Muscle of leg (tissue), 11 donors: ENCODE measurements around the gene ITIH4. TPM values are rescaled to one million over a fixed set of nuclear protein-coding genes. Genes with fewer than 3 reads are reported as not detected.

ENCODE experiments used
- DNase-seq: peaks from one replicate; pipeline ENCODE4 v3.0.0; 2013
- H3K27ac ChIP-seq: one replicate; pipeline ENCODE4 v1.5.1; 2013; ENCODE audit warnings: mild to moderate bottlenecking, low read length, control low read depth
- H3K27me3 ChIP-seq: one replicate; pipeline ENCODE4 v1.6.1; 2013; ENCODE audit warnings: low read length; ENCODE audit not compliant: control insufficient read depth, insufficient read depth
- H3K36me3 ChIP-seq: one replicate; pipeline ENCODE4 v1.6.1; 2013; ENCODE audit warnings: low read length; ENCODE audit not compliant: control insufficient read depth, insufficient read depth
- H3K4me1 ChIP-seq: one replicate; pipeline ENCODE4 v1.6.1; 2013; ENCODE audit warnings: low read length; ENCODE audit not compliant: control insufficient read depth, insufficient read depth
- H3K4me3 ChIP-seq: one replicate; pipeline ENCODE4 v1.5.1; 2013; ENCODE audit warnings: low read length, control low read depth
- H3K9me3 ChIP-seq: replicated peaks from 2 replicates; pipeline ENCODE4 v1.6.1; 2013; ENCODE audit warnings: low read depth, low read length; ENCODE audit not compliant: control insufficient read depth
- WGBS: methylation state at CpG from one replicate; pipeline ENCODE4 v1.1.5; 2013; ENCODE audit warnings: missing lambda C conversion rate; ENCODE audit not compliant: insufficient coverage; 5-methylcytosine and 5-hydroxymethylcytosine counted together
- polyA plus RNA-seq, 8 donors: library from polyadenylated mRNA; unstranded; fragments of 120-200 nt; gene quantifications; one replicate each; pipeline versions ENCODE4 v1.2.1 to v1.2.3, GENCODE V29; 2013; ENCODE audit warnings: inconsistent platforms in 1 of 8, low replicate concordance in 1 of 8; ENCODE audit not compliant: insufficient read length in 8 of 8, insufficient read depth in 1 of 8
- total RNA-seq: library from RNA; stranded (reverse); fragments of 120-200 nt; gene quantifications from one replicate; pipeline ENCODE4 v1.2.4, GENCODE V29; 2013

The ITIH4 gene
- total and polyA plus RNA-seq, 9 donors, result 7.9 to 37.5 (median 22.1) TPM

DNA sequence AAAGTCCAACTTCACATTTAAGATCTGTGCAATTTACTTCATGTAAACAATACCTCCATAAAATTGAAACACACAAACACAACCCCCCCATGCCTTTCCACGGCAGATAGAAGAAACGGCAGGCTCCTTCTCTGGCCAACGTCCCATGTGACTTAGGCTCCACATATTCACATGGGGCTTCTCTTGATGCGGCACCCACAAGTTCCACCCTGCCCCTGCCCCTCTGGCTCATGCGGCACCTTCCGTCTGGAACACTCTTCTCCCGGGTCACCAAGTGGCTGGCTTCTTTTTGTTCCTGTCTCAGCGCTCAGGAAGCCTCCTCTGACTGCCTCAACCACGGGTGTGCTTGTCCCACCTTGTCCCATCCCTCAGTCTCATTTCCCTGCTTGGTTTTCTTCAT, 41.3 kb upstream of the ITIH4 start:
- WGBS, result 74% methylated on average over 9 of the region's 9 CpGs
- H3K36me3 ChIP-seq, result no peaks in the 10 kb centered on the region
- no peak overlapping the region for H3K27ac ChIP-seq

DNA sequence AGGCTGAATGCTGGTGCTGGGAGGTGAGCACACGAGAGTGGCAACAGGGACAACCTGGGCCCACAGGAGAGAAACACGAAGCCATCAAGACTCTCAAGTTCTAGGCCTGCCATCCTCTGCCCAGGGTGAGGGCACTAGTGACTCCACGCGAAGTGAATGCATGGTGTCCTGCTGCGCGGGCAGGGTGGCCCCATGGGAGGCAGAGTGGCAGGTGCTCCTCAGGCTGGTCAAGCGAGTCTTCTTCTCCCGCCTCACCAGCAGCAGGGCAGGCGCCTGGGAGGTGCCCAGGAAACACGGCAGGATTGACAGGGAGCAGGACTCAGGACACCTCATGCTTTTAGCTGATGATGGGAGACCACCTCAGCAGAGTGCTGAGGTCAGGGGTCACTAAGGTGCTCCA, 40.0 kb upstream of the ITIH4 start:
- Histone ChIP-seq H3K9me3 (no peaks in the 10 kb centered on the region), H3K27me3 (no peaks in the 10 kb centered on the region), H3K36me3 (no peaks in the 10 kb centered on the region), H3K27ac (no peak overlapping the region), H3K4me1 (no peaks in the 10 kb centered on the region), H3K4me3 (no peak overlapping the region)
- DNase-seq, result no peak
- 96% methylated on average over 10 of the region's 10 CpGs for WGBS

More for the DNA sequence above, 41.3 kb upstream of the ITIH4 start:
- H3K4me3 ChIP-seq, result no peak overlapping the region
- no peak for DNase-seq
- no peaks in the 10 kb centered on the region for H3K27me3 ChIP-seq
- no peaks in the 10 kb centered on the region for H3K4me1 ChIP-seq
- H3K9me3 ChIP-seq, result no peaks in the 10 kb centered on the region

DNA sequence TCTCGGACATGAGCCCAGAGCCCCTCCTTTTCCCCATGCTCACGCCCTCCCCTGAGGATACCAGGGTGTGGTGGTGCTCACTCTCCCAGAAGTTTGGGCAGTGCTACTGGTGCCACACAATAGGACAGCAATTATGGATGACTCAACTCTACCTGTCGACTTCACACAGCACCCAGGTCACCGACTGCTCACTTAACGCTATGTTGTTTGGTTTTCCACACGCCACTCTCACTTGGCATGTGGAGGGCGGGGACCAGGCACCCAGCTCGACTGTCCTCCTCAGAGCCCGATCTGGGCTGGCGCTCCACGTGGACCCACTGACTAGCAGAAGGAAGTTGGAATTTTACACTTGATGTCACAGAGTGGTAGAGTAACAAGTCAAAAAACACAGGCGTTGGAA, 36.0 kb upstream of the ITIH4 start:
- no peaks in the 10 kb centered on the region for H3K4me1 ChIP-seq
- no peak for DNase-seq
- WGBS, result 97% methylated on average over 11 of the region's 12 CpGs
- no peaks in the 10 kb centered on the region for H3K27me3 ChIP-seq
- peaks cover 4% of the 10 kb centered on the region for H3K9me3 ChIP-seq
- H3K36me3 ChIP-seq, result no peaks in the 10 kb centered on the region
- H3K27ac ChIP-seq, result no peak overlapping the region
- no peak overlapping the region for H3K4me3 ChIP-seq

DNA sequence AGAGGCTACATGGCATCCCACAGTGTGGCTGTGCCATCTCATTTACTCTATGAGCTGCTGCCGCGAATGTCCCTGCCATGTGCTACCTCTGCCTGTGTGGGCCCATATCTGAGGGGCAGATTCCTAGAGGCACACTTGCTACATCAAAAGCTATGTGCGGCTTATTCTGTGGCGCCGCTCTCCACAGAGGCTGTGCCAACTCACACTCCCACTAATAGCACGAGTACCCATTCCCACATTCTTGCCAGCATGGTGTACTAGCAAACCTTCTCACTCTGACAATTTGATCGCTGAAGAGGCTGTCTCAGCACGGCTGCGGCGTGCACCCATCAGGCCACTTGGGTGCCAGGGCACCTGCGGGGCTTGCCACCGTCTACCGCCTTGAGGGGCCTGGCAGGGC, 35.5 kb upstream of the ITIH4 start:
- Histone ChIP-seq H3K36me3 (no peaks in the 10 kb centered on the region), H3K9me3 (peaks cover 4% of the 10 kb centered on the region), H3K27ac (no peak overlapping the region), H3K27me3 (no peaks in the 10 kb centered on the region), H3K4me3 (no peak overlapping the region), H3K4me1 (no peaks in the 10 kb centered on the region)
- DNase-seq, result no peak
- WGBS, result 96% methylated on average over 12 of the region's 13 CpGs

DNA sequence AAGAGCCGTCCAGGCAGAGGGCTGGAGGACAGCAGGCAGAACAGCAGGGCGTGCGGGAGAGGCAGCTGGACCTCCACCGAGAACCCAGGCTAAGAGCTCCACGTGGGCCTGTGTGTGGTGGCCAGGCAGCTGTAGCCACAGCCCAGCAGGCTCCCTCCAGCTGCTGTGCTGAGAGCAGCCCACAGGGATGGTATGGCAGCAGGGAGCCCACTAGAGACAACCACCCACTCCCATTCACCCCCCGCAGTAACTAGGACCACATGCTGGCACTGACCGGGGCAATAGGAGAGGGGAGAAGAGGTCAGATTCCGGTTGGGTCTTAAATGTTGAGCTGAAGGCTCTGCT, 29.9 kb upstream of the ITIH4 start:
- WGBS, result 79% methylated on average over 4 of the region's 8 CpGs

DNA sequence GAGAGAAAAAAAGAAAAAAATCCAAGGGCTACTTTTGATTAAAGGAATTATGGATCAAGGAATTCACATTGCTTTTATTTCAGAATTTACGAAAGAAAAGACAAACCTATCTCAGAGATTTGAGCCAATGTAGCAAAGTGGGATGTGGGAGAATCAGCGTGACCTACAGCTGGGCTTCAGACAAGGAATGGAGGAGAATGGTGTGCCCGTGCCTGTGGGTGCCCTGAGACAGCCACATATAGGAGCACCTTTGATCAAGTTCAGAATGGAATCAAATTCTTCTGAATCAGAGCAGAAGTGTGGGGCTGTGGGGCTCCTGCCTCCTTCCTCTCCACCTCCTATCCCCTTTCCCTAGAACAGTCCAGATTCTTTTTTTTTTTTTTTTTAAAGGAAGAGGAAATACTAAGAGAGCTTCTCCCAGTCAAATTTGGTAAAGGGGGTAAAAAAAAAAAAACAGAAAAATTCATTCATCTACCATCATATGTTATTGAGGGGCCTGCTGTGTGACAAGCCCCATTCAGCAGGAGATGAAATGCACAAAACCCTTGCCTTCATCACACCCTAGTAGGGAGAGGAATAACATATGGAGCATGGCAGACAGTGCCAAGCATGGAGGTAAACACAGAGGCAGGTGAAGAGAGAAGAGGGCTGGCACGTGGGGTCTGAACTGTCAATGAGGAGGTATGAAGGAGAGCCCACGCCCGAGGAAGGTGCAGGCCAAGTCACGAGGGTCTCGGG, 29.4 kb upstream of the ITIH4 start:
- H3K9me3 ChIP-seq, result peaks cover 4% of the 10 kb centered on the region
- 78% methylated on average over 5 of the region's 8 CpGs for WGBS
- no peaks in the 10 kb centered on the region for H3K4me1 ChIP-seq
- no peaks in the 10 kb centered on the region for H3K27me3 ChIP-seq
- H3K4me3 ChIP-seq, result no peak overlapping the region
- no peak for DNase-seq
- H3K36me3 ChIP-seq, result no peaks in the 10 kb centered on the region
- no peak overlapping the region for H3K27ac ChIP-seq

More for the DNA sequence above, 29.9 kb upstream of the ITIH4 start:
- Histone ChIP-seq H3K27me3 (no peaks in the 10 kb centered on the region), H3K4me3 (no peak overlapping the region), H3K36me3 (no peaks in the 10 kb centered on the region), H3K9me3 (peaks cover 4% of the 10 kb centered on the region), H3K4me1 (no peaks in the 10 kb centered on the region), H3K27ac (no peak overlapping the region)
- no peak for DNase-seq

DNA sequence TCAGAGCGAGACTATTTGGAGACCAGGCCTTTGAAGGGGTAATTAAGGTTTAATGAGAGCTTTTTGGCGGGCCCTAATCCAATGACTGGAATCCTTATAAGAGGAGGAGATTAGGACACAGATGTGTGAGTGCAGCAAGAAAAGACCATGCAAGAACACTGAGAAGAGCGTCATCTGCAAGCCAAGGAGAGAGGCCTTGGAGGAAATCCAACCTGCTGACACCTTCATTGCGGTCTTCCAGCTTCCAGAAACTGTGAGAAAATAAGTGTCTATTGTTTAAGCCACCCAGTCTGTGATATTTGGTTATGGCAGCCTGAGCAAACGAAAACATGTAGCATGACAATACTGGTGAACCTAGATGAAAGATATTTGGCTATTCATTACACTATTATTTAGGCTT, 27.4 kb upstream of the ITIH4 start:
- Histone ChIP-seq H3K4me3 (no peak overlapping the region), H3K27me3 (no peaks in the 10 kb centered on the region), H3K4me1 (no peaks in the 10 kb centered on the region), H3K9me3 (no peaks in the 10 kb centered on the region), H3K36me3 (peaks cover 5% of the 10 kb centered on the region), H3K27ac (no peak overlapping the region)
- no peak for DNase-seq
- WGBS, result 85% methylated on average over 4 of the region's 5 CpGs

DNA sequence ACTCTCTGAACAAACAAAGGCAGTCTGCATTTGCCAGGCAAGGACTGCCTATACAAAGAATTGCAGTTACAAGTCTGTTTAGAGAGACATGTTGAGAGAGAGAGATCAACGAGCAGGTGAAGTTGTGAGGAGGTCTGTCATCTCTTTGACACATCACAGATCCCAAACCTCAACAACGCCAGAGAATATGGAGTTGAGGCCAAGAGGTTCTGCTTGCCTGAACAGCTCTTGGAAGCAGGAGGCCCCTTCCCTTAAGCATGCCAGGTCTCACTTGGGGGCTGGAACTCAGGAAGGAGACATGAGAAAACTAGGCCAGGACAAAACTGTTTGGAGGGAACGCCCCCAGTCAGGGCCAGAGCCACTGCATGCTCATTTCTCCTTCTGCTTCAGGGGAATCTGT, 26.7 kb upstream of the ITIH4 start:
- Histone ChIP-seq H3K36me3 (peaks cover 8% of the 10 kb centered on the region), H3K4me3 (no peak overlapping the region), H3K9me3 (no peaks in the 10 kb centered on the region), H3K27ac (no peak overlapping the region), H3K27me3 (no peaks in the 10 kb centered on the region), H3K4me1 (no peaks in the 10 kb centered on the region)
- 78% methylated on average over 1 of the region's 3 CpGs for WGBS
- no peak for DNase-seq

DNA sequence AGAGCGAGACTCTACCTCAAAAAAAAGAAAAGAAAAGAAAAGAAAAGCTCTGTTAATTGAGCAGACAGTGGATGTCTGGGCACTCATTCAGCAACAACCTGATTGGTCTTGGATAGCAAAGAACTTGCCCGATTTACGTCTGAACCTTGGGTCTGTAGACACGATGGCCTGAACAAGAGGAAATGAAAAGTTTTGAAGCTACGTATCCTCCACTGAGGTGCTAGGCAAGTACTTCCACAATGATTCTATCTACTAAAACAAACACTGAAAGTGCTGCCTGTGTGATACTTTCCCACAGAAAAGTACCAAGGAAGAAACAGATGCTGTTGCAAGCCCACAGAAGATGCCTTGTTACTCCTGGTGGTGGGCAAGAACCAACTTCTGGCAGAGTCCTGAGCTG, 26.2 kb upstream of the ITIH4 start:
- Histone ChIP-seq H3K9me3 (no peaks in the 10 kb centered on the region), H3K27ac (no peak overlapping the region), H3K36me3 (peaks cover 12% of the 10 kb centered on the region), H3K27me3 (no peaks in the 10 kb centered on the region), H3K4me1 (no peaks in the 10 kb centered on the region), H3K4me3 (no peak overlapping the region)
- WGBS, result 75% methylated on average over 2 of the region's 5 CpGs
- DNase-seq, result no peak

DNA sequence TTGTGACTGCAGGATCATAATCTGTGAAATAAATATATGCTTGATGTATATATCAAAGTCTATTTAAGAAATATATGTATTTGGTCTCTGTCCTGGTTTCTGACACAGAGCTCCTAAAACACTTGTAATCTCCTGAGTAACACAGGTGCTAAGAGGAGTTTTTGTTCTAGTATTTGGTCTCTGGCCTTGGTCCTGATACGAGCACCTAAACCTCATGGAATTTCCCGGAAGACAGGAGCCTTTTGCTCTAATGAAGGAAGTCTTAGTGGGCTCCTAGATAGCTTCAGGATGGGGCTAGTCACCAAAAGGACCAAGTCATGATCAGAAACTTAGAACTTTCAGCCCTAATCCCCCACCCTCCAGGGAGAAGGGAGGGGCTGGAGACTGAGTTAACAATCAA, 23.5 kb upstream of the ITIH4 start:
- Histone ChIP-seq H3K36me3 (peaks cover 27% of the 10 kb centered on the region), H3K27ac (no peak overlapping the region), H3K4me1 (peaks cover 2% of the 10 kb centered on the region), H3K9me3 (no peaks in the 10 kb centered on the region), H3K27me3 (no peaks in the 10 kb centered on the region), H3K4me3 (no peak overlapping the region)
- DNase-seq, result no peak
- no CpG with 5 or more reads among the region's 2 CpGs for WGBS

DNA sequence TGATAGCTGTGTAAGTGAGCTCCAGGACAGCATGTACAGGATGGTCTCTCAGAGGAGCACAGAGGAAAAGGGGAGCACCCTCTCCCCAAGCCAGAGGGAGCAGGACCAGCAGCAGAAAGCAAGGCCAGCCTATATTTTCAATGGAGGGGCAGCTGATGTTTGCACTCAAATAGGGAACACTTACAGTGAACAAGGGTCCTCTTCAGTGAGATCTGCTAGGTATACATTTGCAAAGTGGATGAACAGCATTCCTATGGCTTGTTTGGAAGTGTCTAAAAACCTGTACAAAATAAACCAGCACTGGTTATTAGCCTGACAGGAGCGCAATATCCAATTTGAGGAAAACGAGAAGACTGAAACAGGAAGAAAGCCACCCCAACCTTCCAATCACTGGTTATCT, 21.9 kb upstream of the ITIH4 start:
- Histone ChIP-seq H3K27ac (no peak overlapping the region), H3K9me3 (no peaks in the 10 kb centered on the region), H3K4me1 (peaks cover 8% of the 10 kb centered on the region), H3K4me3 (no peak overlapping the region), H3K36me3 (peaks cover 42% of the 10 kb centered on the region), H3K27me3 (no peaks in the 10 kb centered on the region)
- WGBS, result 86% methylated on average over 2 of the region's 2 CpGs
- DNase-seq, result no peak
